IPS DF 19.7 (cell line): ENCODE measurements around the gene DYRK1A.
"Not testable (repeated sequence)": the region's sequence is repeated elsewhere in the genome, so short reads cannot be mapped to it uniquely, and the experiment has no call there.

Experiments
- DNase-seq: peaks from one replicate; pipeline ENCODE4 v3.0.0-alpha.2; 2013; ENCODE audit warnings: low read depth, low spot score

DYRK1A gene

GRCh38 chr21:37483776-37484175 is 117.2 kb downstream of the DYRK1A start:
- DNase-seq, result no peak

- DNase-seq, result no peak
Measured at GRCh38 chr21:37484535-37485474, 118.2 kb downstream of the DYRK1A start.

GRCh38 chr21:37489553-37489952 is 123.0 kb downstream of the DYRK1A start:
- DNase-seq, result no peak

DNA sequence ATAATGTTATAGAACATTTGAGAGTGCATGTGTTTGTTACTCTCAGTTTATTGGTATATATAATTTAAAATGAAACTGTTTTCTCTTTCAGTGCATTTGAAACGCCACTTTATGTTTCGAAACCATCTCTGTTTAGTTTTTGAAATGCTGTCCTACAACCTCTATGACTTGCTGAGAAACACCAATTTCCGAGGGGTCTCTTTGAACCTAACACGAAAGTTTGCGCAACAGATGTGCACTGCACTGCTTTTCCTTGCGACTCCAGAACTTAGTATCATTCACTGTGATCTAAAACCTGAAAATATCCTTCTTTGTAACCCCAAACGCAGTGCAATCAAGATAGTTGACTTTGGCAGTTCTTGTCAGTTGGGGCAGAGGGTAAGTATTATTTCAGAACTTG is 123.5 kb downstream of the DYRK1A start:
- no peak for DNase-seq

- DNase-seq, result no peak
Measured at GRCh38 chr21:37496972-37497371, 130.4 kb downstream of the DYRK1A start.

- no peak for DNase-seq
Measured at GRCh38 chr21:37498664-37499063, 132.1 kb downstream of the DYRK1A start.

GRCh38 chr21:37502947-37503346 is 136.4 kb downstream of the DYRK1A start:
- DNase-seq, result no peak

DNA sequence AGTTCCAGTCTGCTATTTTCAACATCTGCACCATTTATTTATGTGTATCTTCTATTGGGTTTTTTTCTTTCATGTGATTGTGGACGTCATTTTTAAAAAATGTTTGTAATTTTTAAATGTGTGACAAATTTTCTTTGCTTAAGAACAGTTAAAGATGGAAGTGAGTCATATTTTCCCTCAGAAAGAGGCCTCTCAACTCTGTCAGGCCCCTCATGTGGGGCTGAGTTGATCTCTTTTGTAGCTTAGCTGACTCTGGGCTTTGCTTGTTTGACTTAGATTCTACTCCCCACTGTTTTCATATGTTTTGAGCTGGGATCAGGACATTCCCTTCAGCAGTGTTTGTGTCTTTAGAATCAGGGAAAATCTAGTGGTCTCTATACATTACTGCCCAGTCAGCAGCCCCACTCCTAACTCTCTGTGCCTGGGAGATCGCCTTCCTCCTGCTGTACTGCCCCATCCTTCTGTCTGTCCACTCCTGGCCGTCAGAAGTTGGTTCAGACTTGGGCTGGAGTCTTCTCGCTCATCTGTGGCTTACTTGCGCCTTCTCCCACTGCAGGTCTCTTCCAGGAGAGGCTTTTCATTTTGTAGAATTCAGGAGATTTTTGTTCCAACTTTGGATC is 137.4 kb downstream of the DYRK1A start:
- no peak for DNase-seq

DNA sequence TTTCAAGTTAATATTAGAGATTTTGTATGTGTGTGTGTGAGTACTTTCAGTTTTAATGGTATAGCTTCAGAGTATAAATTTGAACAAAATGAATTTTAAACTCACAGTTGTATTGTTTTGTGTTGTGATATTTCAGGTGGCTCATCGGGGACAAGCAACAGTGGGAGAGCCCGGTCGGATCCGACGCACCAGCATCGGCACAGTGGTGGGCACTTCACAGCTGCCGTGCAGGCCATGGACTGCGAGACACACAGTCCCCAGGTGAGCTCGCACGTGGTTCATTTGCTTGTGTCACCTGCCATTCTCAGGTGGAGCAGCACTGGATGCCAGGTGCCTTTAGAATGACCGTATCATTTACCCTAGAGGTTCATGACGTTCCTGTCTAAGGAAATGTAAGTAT is 139.4 kb downstream of the DYRK1A start:
- DNase-seq, result no peak

DNA sequence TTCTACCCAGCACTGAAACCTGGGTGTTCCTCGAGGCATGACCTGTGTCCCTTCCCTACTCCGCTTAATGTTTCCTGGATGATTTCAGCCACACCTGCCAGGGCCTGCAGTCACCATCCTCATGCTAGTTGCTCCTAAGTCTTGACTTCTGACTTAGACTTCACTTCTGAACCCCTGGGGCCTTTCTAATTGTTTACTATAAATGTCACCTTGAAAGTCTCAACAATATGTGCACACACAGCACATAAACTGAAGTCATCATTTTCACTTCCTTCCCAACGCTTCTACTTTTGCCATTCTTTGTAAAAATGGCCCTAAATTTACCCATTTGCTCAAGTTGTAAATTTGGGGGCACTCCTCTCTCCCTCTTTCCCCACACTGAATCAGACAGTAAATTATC is 141.1 kb downstream of the DYRK1A start:
- DNase-seq, result no peak

DNA sequence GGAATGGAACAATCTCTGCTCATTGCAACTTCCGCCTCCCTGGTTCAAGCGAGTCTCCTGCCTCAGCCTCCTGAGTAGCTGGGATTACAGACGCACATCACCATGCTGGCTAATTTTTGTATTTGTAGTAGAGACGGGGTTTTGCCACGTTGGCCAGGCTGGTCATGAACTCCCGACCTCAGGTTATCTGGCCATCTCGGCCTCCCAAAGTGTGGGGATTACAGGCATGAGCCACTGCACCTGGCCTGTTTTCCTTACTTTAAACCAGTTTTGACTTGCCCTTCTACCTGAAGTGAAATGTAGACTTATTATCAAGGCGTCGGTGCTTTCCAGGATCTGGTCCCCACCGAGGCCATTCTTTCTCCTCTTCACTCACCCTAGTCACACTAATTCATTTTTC is 141.8 kb downstream of the DYRK1A start:
- no peak for DNase-seq

DNA sequence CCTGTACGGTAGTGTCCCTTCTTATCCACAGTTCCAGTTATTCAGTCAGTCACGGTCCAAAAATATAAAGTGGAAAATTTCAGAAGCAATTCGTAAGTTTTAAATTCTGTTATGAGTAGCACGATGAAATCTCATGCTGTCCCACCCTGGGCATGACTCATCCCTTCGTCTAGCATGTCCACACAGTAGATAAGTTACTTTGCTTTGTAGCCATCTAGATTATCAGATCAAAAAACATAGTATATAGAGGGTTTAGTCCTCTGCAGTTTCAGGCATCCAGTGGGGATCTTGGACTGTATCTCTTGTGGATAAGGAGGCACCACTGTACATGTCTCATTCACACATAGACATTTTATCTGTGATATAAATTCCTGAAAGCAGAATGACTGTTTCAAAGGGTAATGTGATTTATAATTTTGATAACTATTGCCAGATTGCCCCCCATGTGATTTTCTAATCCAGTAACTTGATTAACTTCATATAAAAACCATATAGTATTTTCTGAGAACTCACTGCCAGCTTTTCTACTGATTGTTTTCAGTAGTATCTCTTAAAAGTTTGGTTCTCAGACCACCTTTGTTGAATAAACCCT is 143.3 kb downstream of the DYRK1A start:
- no peak for DNase-seq

DNA sequence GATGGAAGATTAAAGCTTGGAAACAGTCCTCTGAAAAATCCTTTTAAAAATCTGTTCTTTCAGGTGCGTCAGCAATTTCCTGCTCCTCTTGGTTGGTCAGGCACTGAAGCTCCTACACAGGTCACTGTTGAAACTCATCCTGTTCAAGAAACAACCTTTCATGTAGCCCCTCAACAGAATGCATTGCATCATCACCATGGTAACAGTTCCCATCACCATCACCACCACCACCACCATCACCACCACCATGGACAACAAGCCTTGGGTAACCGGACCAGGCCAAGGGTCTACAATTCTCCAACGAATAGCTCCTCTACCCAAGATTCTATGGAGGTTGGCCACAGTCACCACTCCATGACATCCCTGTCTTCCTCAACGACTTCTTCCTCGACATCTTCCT is 145.3 kb downstream of the DYRK1A start:
- DNase-seq, result no peak

DNA sequence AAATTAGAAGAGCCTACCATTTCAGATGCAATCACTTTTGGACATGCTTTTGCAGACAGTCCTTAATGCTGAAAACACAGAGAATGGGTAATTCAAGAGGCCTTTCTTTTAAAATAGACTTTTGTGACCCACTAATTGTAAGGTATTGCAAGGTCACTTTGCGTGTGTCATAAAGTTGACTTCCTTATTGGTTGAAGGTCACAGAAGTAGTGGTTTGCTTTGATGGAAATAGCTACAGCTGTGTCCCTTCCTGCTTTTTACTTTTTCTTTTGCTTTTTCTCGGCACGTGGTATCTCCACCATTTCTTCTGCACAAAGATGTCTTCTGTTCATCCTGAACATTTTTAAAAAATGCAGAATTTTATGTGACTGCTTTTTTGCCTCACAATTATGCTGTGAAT is 146.8 kb downstream of the DYRK1A start:
- DNase-seq, result no peak

GRCh38 chr21:37514038-37514667 is 147.6 kb downstream of the DYRK1A start:
- no peak for DNase-seq

- DNase-seq, result no peak
Measured at GRCh38 chr21:37516998-37517397, 150.4 kb downstream of the DYRK1A start.

GRCh38 chr21:37520801-37521200 is 154.2 kb downstream of the DYRK1A start:
- no peak for DNase-seq

- DNase-seq, result no peak
Measured at GRCh38 chr21:37521658-37522057, 155.1 kb downstream of the DYRK1A start.

DNA sequence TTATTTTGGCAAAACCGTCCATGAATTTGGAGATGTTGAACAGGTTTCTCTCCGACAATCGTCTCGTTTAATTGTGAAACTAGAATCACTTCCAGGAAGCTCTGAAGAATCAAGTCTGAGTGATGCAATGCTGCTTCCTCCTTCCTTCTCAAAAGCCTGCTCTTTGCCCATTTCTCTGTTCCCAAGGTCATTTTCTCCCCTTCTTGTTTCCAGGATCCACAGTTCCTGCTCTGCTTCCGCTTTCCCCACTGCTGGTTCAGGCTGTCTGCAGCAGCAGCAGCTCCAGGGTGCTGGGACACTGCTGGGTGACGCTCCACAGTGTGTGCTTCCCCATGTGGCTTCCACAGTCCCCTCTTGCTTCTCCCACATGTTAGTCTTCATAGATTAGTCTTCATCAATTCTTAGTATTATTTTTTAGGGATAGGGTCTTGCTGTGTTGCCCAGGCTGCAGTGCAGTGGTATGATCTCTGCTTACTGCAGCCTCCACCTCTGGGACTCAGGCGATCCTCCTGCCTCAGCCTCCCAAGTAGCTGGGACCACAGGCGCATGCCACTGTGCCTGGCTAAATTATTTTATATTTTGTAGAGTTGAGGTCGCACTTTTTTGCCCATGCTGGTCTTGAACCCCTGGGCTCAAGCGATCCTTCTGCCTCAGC is 156.2 kb downstream of the DYRK1A start:
- no peak for DNase-seq

GRCh38 chr21:37524944-37525343 is 158.4 kb downstream of the DYRK1A start:
- DNase-seq, result not testable (repeated sequence)

- no peak for DNase-seq
Measured at GRCh38 chr21:37525810-37526209, 159.2 kb downstream of the DYRK1A start.

GRCh38 chr21:37527103-37527502 is 160.5 kb downstream of the DYRK1A start:
- no peak for DNase-seq
